ENCODE results near the gene TOB1.
"Not testable (repeated sequence)": the region's sequence is repeated elsewhere in the genome, so short reads cannot be mapped to it uniquely, and the experiment has no call there.

The TOB1 gene

DNA sequence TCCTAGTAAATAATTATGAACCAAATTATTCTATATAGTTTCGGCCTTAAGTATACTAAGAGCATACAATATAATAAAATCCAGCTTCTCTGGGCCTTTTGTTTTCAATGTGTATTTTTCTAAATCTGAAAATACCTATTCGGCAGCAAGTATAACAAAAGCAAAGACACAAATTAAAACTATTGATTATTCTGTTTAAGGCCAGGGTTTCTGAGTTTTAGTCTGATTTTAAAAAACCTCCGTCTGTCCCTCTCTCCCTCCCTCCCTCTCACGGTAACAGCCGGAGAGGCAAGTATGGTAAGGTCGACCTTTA lies 1.5 kb downstream of the TOB1 start:
- FAIRE-seq (no peak), DNase-seq (ENCODE audit: insufficient read length) (no peak)
- TF ChIP-seq POLR2A (IDR thresholded peaks at IDR 0.05; ENCODE audit: low read depth, low read length) = no peak
- TF ChIP-seq POLR2AphosphoS5 (IDR thresholded peaks at IDR 0.05; ENCODE audit: low read depth, low read length) = no peak
- TF ChIP-seq TAF1 (IDR thresholded peaks at IDR 0.05; ENCODE audit: borderline replicate concordance, low read depth, low read length) = no peak

- FAIRE-seq (no peak), DNase-seq (ENCODE audit: insufficient read length) (no peak)
- TF ChIP-seq POLR2A (IDR thresholded peaks at IDR 0.05; ENCODE audit: low read depth, low read length) (no peak), POLR2AphosphoS5 (IDR thresholded peaks at IDR 0.05; ENCODE audit: low read depth, low read length) (no peak), TAF1 (IDR thresholded peaks at IDR 0.05; ENCODE audit: borderline replicate concordance, low read depth, low read length) (no peak)
Measured at GRCh38 chr17:50863931-50864330, 2.2 kb downstream of the TOB1 start.

DNA sequence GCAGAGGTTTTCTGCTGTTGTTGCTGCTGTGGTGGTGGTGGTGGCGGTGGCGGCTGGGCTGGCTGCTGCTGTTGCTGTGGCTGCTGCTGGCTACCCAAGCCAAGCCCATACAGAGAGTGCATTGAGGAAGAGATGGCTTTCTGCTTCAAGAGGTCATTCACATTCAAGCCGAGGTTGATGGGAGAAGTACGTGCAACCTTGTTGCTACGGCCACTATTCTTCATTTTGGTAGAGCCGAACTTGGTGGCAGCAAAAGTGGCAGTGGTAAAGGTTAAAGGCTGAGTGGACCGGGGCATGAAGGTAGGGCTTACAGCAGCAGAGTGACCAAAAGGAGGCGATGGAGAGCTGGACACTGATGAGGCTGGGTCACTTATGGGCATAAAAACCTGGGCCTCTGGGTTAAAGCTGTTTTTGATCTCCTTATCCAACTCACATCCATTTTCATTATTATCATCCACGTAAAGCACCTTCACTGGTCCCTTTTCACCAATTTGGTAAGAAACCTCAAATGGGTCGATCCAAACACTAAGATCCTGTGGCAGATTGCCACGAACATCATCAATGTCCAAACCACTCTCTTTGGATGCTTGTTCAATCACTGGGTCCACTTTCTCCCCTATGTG lies 2.8 kb downstream of the TOB1 start:
- FAIRE-seq = no peak
- DNase-seq (ENCODE audit: insufficient read length) = no peak

DNA sequence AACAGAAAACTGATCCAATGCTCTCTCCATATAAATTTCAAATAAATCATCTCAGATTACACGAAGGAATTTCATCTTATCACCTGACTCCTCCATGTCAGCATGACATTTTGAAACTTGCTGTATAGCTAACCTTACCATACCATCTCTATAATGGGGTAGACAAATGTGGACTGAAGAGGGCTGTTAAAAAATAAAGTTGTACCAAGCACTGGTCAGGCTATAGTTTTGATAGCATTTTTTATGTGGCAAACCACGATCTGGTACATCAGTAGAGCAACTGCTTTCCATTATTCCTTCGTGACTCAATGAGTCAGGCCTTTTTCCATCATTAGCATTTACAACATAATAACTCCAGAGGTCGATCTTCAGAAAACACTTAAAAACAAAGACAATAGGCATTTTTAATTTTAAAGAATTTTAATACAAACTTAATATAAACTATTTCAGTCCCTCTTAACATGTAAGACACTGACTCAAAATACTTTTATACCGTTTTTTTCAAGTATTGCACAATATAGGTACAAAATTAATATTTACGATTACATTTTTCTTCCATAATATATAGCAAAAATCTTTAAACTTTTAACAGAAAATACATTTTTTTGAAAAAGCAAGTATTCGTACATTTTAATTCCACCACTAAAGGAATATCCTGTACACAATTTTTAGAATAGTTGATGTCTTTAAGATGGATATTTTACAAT lies 4.2 kb downstream of the TOB1 start:
- TF ChIP-seq POLR2A (IDR thresholded peaks at IDR 0.05; ENCODE audit: low read depth, low read length) (no peak), POLR2AphosphoS5 (IDR thresholded peaks at IDR 0.05; ENCODE audit: low read depth, low read length) (no peak), TAF1 (IDR thresholded peaks at IDR 0.05; ENCODE audit: borderline replicate concordance, low read depth, low read length) (no peak)
- FAIRE-seq (no peak), DNase-seq (ENCODE audit: insufficient read length) (no peak)

More for the DNA sequence above, 2.8 kb downstream of the TOB1 start:
- TF ChIP-seq POLR2AphosphoS5 (IDR thresholded peaks at IDR 0.05; ENCODE audit: low read depth, low read length) (no peak), POLR2A (IDR thresholded peaks at IDR 0.05; ENCODE audit: low read depth, low read length) (0 out of 2 replicates have a peak, but pooled peaks have one; percentile 30)

GRCh38 chr17:50861334-50861676 lies 4.8 kb downstream of the TOB1 start:
- FAIRE-seq = no peak
- TF ChIP-seq TAF1 (IDR thresholded peaks at IDR 0.05; ENCODE audit: borderline replicate concordance, low read depth, low read length) = no peak
- no peak for TF ChIP-seq POLR2A (IDR thresholded peaks at IDR 0.05; ENCODE audit: low read depth, low read length)
- TF ChIP-seq POLR2AphosphoS5 (IDR thresholded peaks at IDR 0.05; ENCODE audit: low read depth, low read length) = no peak
- no peak for DNase-seq (ENCODE audit: insufficient read length)

DNA sequence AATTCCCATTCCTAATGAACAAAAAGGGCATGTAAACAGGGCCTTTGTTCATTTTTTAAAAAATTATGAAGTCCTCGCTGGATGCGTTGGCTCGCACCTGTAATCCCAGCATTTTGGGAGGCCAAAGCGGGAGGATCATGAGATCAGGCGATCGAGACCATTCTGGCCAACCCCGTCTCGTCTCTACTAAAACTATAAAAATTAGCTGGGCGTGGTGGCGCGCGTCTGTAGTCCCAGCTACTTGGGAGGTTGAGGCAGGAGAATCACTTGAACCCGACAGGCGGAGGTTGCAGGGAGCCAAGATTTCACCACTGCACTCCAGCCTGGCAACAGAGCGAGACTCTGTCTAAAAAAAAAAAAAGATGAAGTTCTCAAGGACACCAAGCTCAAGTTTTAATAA lies 6.4 kb downstream of the TOB1 start:
- DNase-seq (ENCODE audit: insufficient read length); FAIRE-seq: not testable (repeated sequence)

DNA sequence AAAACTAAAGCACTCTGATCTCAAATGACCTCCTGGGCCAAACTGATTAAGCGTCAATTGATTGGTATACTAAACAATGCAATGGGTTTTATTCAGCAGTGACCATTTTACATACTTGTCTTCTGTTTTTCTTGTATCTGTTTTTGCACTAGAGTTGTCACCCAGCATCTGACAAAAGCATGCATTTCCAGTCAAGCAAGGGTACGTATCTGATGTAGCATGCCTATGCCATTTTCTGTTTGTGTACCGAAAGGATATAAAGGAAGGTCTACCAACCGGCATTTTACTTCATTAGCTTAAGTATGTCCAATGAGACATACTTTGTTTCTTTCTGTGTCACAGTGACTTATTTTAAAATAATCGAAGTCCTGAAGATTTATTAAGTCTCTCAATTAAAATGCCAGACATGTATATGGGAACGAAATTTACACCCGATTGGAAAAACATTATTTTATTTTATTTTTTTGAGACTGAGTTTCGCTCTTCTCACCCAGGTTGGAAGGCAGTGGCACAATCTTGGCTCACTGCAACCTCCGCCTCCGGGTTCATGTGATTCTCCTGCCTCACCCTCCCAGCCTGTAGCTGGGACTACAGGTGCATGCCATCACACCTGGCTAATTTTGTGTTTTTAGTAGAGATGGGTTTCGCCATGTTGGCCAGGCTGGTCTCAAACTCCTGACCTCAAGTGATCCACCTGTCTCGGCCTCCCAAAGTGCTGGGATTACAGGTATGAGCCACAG lies 7.5 kb downstream of the TOB1 start:
- TF ChIP-seq POLR2A (IDR thresholded peaks at IDR 0.05; ENCODE audit: low read depth, low read length) (no peak), POLR2AphosphoS5 (IDR thresholded peaks at IDR 0.05; ENCODE audit: low read depth, low read length) (no peak), TAF1 (IDR thresholded peaks at IDR 0.05; ENCODE audit: borderline replicate concordance, low read depth, low read length) (no peak)
- no peak for DNase-seq (ENCODE audit: insufficient read length)
- FAIRE-seq = peak; percentile 14

DNA sequence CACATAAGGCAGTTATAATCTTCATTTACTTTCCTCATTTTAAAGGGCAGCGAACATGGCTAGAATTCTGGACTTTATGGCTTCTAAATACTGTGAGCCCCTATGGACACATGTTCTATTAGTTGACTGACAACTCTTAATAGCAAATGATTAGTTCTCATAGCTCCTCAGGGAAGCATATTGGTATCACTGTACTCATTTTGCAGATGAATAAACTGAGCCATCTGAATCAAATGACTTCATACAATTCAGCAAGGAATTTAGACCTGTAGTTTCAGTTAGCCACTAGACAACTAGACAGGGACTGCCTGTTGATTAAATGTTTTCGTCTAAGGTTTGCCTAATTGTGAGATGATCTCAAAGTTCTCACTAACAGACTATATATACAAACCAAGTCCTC lies 9.7 kb downstream of the TOB1 start:
- no peak for TF ChIP-seq POLR2A (IDR thresholded peaks at IDR 0.05; ENCODE audit: low read depth, low read length)
- no peak for FAIRE-seq
- no peak for DNase-seq (ENCODE audit: insufficient read length)

DNA sequence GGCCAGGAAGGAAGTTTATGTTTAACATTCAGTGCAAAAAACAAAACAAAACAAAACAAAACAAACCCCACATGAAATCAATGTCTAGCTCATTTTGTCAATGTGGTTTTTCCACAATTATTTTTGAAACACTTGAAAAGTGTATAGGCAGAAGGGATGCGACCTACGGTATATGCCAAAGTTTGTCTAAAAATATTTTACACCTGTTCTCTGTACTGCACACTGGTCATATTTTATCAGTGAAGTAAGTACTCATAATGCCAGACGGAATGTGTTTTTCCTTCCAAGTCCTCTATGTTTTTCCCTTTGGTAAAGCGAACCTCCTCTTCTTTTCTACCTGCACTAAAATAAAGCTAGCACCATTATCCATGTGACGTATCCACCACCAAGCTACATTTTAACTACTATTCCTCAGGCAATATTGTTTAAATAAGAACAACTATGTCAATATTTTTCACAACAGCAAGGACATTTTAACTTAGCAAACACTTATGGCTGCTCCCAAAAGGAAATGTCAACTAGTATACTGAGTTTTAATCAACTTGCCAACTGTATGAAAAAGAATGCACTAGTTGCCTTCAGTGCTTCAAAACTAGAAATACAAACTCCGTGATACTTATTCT lies 10.3 kb downstream of the TOB1 start:
- TF ChIP-seq TAF1 (IDR thresholded peaks at IDR 0.05; ENCODE audit: borderline replicate concordance, low read depth, low read length) = no peak
- TF ChIP-seq POLR2A (IDR thresholded peaks at IDR 0.05; ENCODE audit: low read depth, low read length) = no peak
- no peak for TF ChIP-seq POLR2AphosphoS5 (IDR thresholded peaks at IDR 0.05; ENCODE audit: low read depth, low read length)
- DNase-seq (ENCODE audit: insufficient read length) = no peak
- no peak for FAIRE-seq

DNA sequence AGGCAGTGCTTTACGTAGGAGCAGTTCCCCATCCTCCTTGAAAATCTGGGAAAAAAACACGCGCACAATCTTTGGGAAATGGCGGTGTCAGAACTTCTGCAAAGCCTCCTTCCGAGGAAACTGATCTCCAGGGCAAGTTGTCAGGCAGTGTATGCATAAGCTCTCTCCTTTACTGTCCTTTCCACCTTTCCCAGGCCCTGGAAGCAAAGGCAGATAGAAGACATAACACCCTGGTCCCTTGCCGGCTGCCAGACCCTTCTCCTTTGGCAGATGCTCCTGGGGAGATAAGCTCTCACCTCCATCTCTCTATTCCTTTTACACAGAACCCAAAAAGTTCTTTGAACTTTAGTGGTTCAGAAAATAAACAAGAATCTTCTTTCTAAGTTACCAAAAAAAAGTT lies 12.4 kb downstream of the TOB1 start:
- TF ChIP-seq TAF1 (IDR thresholded peaks at IDR 0.05; ENCODE audit: borderline replicate concordance, low read depth, low read length) (no peak), POLR2A (IDR thresholded peaks at IDR 0.05; ENCODE audit: low read depth, low read length) (no peak), POLR2AphosphoS5 (IDR thresholded peaks at IDR 0.05; ENCODE audit: low read depth, low read length) (no peak)
- FAIRE-seq (no peak), DNase-seq (ENCODE audit: insufficient read length) (no peak)

DNA sequence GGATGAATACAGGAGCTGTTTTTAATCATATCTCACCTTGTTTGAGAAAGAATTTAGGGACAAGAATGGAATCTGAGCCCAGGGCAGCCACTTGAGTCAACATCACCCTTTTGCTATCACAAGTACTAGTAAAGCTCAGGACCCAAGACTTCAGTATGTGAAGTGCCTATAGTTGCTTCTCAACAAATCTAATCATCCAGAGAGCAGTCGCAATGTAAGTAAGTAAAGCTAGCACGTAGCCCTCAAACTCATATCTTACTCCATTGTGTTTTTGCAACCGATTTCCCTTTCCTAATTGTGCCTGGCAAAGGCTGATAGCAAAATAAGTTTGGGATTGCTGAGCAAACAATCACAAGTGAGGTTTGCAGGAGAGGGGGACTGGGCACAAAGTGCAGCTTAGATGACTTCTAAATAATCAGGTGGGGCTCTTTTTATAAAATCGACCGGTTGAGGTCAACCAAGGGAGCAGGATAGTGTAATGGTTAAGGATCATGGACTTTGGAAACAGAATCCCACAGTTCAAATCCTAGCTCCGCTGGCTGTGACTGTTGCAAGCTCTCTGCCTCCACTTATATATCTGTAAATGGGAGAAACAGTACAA lies 13.0 kb downstream of the TOB1 start:
- TF ChIP-seq POLR2A (IDR thresholded peaks at IDR 0.05; ENCODE audit: low read depth, low read length) (no peak), POLR2AphosphoS5 (IDR thresholded peaks at IDR 0.05; ENCODE audit: low read depth, low read length) (no peak), TAF1 (IDR thresholded peaks at IDR 0.05; ENCODE audit: borderline replicate concordance, low read depth, low read length) (no peak)
- DNase-seq (ENCODE audit: insufficient read length) (no peak), FAIRE-seq (no peak)

- TF ChIP-seq POLR2AphosphoS5 (IDR thresholded peaks at IDR 0.05; ENCODE audit: low read depth, low read length) = no peak
- TF ChIP-seq TAF1 (IDR thresholded peaks at IDR 0.05; ENCODE audit: borderline replicate concordance, low read depth, low read length) = no peak
- no peak for TF ChIP-seq POLR2A (IDR thresholded peaks at IDR 0.05; ENCODE audit: low read depth, low read length)
- DNase-seq (ENCODE audit: insufficient read length) (no peak), FAIRE-seq (no peak)
Measured at GRCh38 chr17:50850640-50851039, 15.5 kb downstream of the TOB1 start.

Data from GM12892 (cell line).